ENCODE measurements around the gene ABLIM2. TPM values are rescaled to one million over a fixed set of nuclear protein-coding genes. Genes with fewer than 3 reads are reported as not detected.

The ABLIM2 gene
- total and polyA plus RNA-seq, 2 experiments from 2014 or later, result 1.5 to 4.3 TPM

GRCh38 chr4:8000721-8001491 lies 157.7 kb downstream of the ABLIM2 start:
- no peaks in the 10 kb centered on the region; the same call in 2 of the 3 replicates for H3K36me3 Mint-ChIP-seq (ENCODE audit: low read depth)
- peaks cover 9% of the 10 kb centered on the region for H3K27me3 Mint-ChIP-seq (ENCODE audit: insufficient read depth, low read depth, poor library complexity)
- no peak overlapping the region for H3K4me2 ChIP-seq
- no peaks in the 10 kb centered on the region for H3F3A ChIP-seq (replicated peaks; ENCODE audit: low read depth)
- no peaks in the 10 kb centered on the region for H3K79me2 ChIP-seq (replicated peaks; ENCODE audit: insufficient read depth)
- ATAC-seq (peak; percentile 49), DNase-seq (ENCODE audit: low spot score) (no peak)
- no peak overlapping the region for H3K27ac ChIP-seq (ENCODE audit: low read depth)
- peaks cover 14% of the 10 kb centered on the region for H3K4me1 Mint-ChIP-seq
- H3K4me3 Mint-ChIP-seq, result no peak overlapping the region
- H3K9me2 ChIP-seq (ENCODE audit: insufficient read depth), result no peaks in the 10 kb centered on the region
- TF ChIP-seq ZNF114 (CRISPR knock-in tag; IDR thresholded peaks at IDR 0.05) (no peak), ZNF331 (CRISPR knock-in tag; IDR thresholded peaks at IDR 0.05; ENCODE audit: low read depth) (no peak), JUNB (IDR thresholded peaks at IDR 0.05; ENCODE audit: unreplicated experiment) (no peak), EZH2 (IDR thresholded peaks at IDR 0.05; ENCODE audit: low read depth, unreplicated experiment) (no peak), REST (IDR thresholded peaks at IDR 0.05; ENCODE audit: unreplicated experiment) (no peak), CREB1 (CRISPR knock-in tag; IDR thresholded peaks at IDR 0.05; ENCODE audit: low read depth) (no peak), NANOG (IDR thresholded peaks at IDR 0.05; ENCODE audit: borderline replicate concordance) (no peak), STAT1 (IDR thresholded peaks at IDR 0.05; ENCODE audit: unreplicated experiment) (no peak)
- TF ChIP-seq, protein P1, sequence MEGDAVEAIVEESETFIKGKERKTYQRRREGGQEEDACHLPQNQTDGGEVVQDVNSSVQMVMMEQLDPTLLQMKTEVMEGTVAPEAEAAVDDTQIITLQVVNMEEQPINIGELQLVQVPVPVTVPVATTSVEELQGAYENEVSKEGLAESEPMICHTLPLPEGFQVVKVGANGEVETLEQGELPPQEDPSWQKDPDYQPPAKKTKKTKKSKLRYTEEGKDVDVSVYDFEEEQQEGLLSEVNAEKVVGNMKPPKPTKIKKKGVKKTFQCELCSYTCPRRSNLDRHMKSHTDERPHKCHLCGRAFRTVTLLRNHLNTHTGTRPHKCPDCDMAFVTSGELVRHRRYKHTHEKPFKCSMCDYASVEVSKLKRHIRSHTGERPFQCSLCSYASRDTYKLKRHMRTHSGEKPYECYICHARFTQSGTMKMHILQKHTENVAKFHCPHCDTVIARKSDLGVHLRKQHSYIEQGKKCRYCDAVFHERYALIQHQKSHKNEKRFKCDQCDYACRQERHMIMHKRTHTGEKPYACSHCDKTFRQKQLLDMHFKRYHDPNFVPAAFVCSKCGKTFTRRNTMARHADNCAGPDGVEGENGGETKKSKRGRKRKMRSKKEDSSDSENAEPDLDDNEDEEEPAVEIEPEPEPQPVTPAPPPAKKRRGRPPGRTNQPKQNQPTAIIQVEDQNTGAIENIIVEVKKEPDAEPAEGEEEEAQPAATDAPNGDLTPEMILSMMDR (conservative IDR thresholded peaks at IDR 0.05; ENCODE audit: low read depth in 2 of 2), result no peak
- H2AFZ ChIP-seq, result no peak overlapping the region
- no peaks in the 10 kb centered on the region for H3K4me1 ChIP-seq (ENCODE audit: insufficient read depth)
- H3K27me3 ChIP-seq (ENCODE audit: insufficient read depth), result no peaks in the 10 kb centered on the region
- H3K27ac Mint-ChIP-seq, result no peak overlapping the region
- no peaks in the 10 kb centered on the region for H4K20me1 ChIP-seq (replicated peaks; ENCODE audit: insufficient read depth)
- no peaks in the 10 kb centered on the region for H3K9me3 Mint-ChIP-seq
- no peak overlapping the region for H3K4me3 ChIP-seq
- H3K36me3 ChIP-seq (ENCODE audit: insufficient read depth), result no peaks in the 10 kb centered on the region

- Mint-ChIP-seq H3K36me3 (ENCODE audit: low read depth) (no peaks in the 10 kb centered on the region; the same call in 2 of the 3 replicates), H3K4me3 (no peak overlapping the region), H3K4me1 (peaks cover 11% of the 10 kb centered on the region), H3K27me3 (ENCODE audit: insufficient read depth, low read depth, poor library complexity) (peaks cover 10% of the 10 kb centered on the region), H3K27ac (no peak overlapping the region), H3K9me3 (no peaks in the 10 kb centered on the region)
- no peaks in the 10 kb centered on the region for H3K36me3 ChIP-seq (ENCODE audit: insufficient read depth)
- H3K4me3 ChIP-seq, result no peak overlapping the region
- H3K4me2 ChIP-seq, result no peak overlapping the region
- DNase-seq (ENCODE audit: low spot score) (no peak), ATAC-seq (no peak)
- no peaks in the 10 kb centered on the region for H3K79me2 ChIP-seq (replicated peaks; ENCODE audit: insufficient read depth)
- H3K27ac ChIP-seq (ENCODE audit: low read depth), result no peak overlapping the region
- no peaks in the 10 kb centered on the region for H3K27me3 ChIP-seq (ENCODE audit: insufficient read depth)
- H3F3A ChIP-seq (replicated peaks; ENCODE audit: low read depth), result no peaks in the 10 kb centered on the region
- H3K4me1 ChIP-seq (ENCODE audit: insufficient read depth), result no peaks in the 10 kb centered on the region
- H2AFZ ChIP-seq, result no peak overlapping the region
- no peaks in the 10 kb centered on the region for H4K20me1 ChIP-seq (replicated peaks; ENCODE audit: insufficient read depth)
- no peaks in the 10 kb centered on the region for H3K9me2 ChIP-seq (ENCODE audit: insufficient read depth)
- TF ChIP-seq JUNB (IDR thresholded peaks at IDR 0.05; ENCODE audit: unreplicated experiment) (no peak), ZNF331 (CRISPR knock-in tag; IDR thresholded peaks at IDR 0.05; ENCODE audit: low read depth) (no peak), POLR2AphosphoS5 (IDR thresholded peaks at IDR 0.05; ENCODE audit: low read depth) (no peak), ZNF114 (CRISPR knock-in tag; IDR thresholded peaks at IDR 0.05) (no peak)
- TF ChIP-seq, protein P1 (conservative IDR thresholded peaks at IDR 0.05; ENCODE audit: low read depth in 2 of 2), result no peak
Observed at GRCh38 chr4:8000247-8000646, 158.4 kb downstream of the ABLIM2 start.
